Activated naive CD8-positive, alpha-beta T cell treated with anti-CD3 and anti-CD28 coated beads for 36 hours (primary cell): ENCODE measurements around the gene OLA1. TPM values are rescaled to one million over a fixed set of nuclear protein-coding genes. Genes with fewer than 3 reads are reported as not detected.

ENCODE experiments used
- DNase-seq: peaks from one replicate; pipeline ENCODE4 v3.0.0; 2021
- H3K27ac Mint-ChIP-seq: one replicate; pipeline ENCODE4 v1.8.0; 2022; ENCODE audit warnings: mild to moderate bottlenecking, moderate library complexity, mixed read lengths
- H3K27me3 Mint-ChIP-seq: one replicate; pipeline ENCODE4 v1.8.0; 2022; ENCODE audit warnings: mild to moderate bottlenecking, mixed read lengths
- H3K36me3 Mint-ChIP-seq: one replicate; pipeline ENCODE4 v1.8.0; 2021; ENCODE audit warnings: mild to moderate bottlenecking, mixed read lengths
- H3K4me1 Mint-ChIP-seq: one replicate; pipeline ENCODE4 v1.8.0; 2021; ENCODE audit warnings: mixed read lengths
- H3K4me3 Mint-ChIP-seq: one replicate; pipeline ENCODE4 v1.8.0; 2022; ENCODE audit warnings: mild to moderate bottlenecking, moderate library complexity, mixed read lengths
- H3K9me3 Mint-ChIP-seq: one replicate; pipeline ENCODE4 v1.8.0; 2022; ENCODE audit warnings: mixed read lengths
- total RNA-seq, 2 experiments: library from RNA; stranded (reverse); gene quantifications; one replicate each; pipeline ENCODE4 v1.2.3, GENCODE V29; 2021

OLA1 gene
- total RNA-seq, 2 experiments from 2014 or later: 161 to 166 TPM

- Mint-ChIP-seq H3K27me3 (no peaks in the 10 kb centered on the region), H3K4me3 (no peak overlapping the region), H3K9me3 (no peaks in the 10 kb centered on the region), H3K4me1 (peaks cover 30% of the 10 kb centered on the region), H3K36me3 (peaks cover 55% of the 10 kb centered on the region), H3K27ac (no peak overlapping the region)
- DNase-seq: no peak
Observed at GRCh38 chr2:174245065-174245464, 3.3 kb downstream of the OLA1 start.

- Mint-ChIP-seq H3K27ac (no peak overlapping the region), H3K9me3 (no peaks in the 10 kb centered on the region), H3K27me3 (no peaks in the 10 kb centered on the region), H3K36me3 (peaks cover 58% of the 10 kb centered on the region), H3K4me1 (peaks cover 31% of the 10 kb centered on the region), H3K4me3 (no peak overlapping the region)
- DNase-seq: no peak
Observed at GRCh38 chr2:174243812-174244211, 4.5 kb downstream of the OLA1 start.

GRCh38 chr2:174240097-174240496 lies 8.2 kb downstream of the OLA1 start:
- Mint-ChIP-seq H3K9me3 (no peaks in the 10 kb centered on the region), H3K27me3 (no peaks in the 10 kb centered on the region), H3K4me3 (no peak overlapping the region), H3K36me3 (peaks cover 50% of the 10 kb centered on the region), H3K4me1 (peaks cover 39% of the 10 kb centered on the region), H3K27ac (no peak overlapping the region)
- DNase-seq: no peak

- H3K9me3 Mint-ChIP-seq: no peaks in the 10 kb centered on the region
- H3K27ac Mint-ChIP-seq: no peak overlapping the region
- peaks cover 53% of the 10 kb centered on the region for H3K4me1 Mint-ChIP-seq
- H3K4me3 Mint-ChIP-seq: no peak overlapping the region
- H3K36me3 Mint-ChIP-seq: peaks cover 33% of the 10 kb centered on the region
- DNase-seq: no peak
- H3K27me3 Mint-ChIP-seq: no peaks in the 10 kb centered on the region
Observed at GRCh38 chr2:174236429-174236828, 11.9 kb downstream of the OLA1 start.

- Mint-ChIP-seq H3K36me3 (peaks cover 26% of the 10 kb centered on the region), H3K9me3 (no peaks in the 10 kb centered on the region), H3K4me1 (peaks cover 48% of the 10 kb centered on the region), H3K27ac (no peak overlapping the region), H3K27me3 (no peaks in the 10 kb centered on the region), H3K4me3 (no peak overlapping the region)
- no peak for DNase-seq
Observed at GRCh38 chr2:174235680-174236079, 12.7 kb downstream of the OLA1 start.

- H3K27ac Mint-ChIP-seq: no peak overlapping the region
- H3K27me3 Mint-ChIP-seq: no peaks in the 10 kb centered on the region
- peaks cover 30% of the 10 kb centered on the region for H3K36me3 Mint-ChIP-seq
- no peaks in the 10 kb centered on the region for H3K9me3 Mint-ChIP-seq
- no peak for DNase-seq
- H3K4me3 Mint-ChIP-seq: no peak overlapping the region
- peaks cover 43% of the 10 kb centered on the region for H3K4me1 Mint-ChIP-seq
Observed at GRCh38 chr2:174233771-174234275, 14.5 kb downstream of the OLA1 start.

- DNase-seq: no peak
- no peaks in the 10 kb centered on the region for H3K27me3 Mint-ChIP-seq
- H3K9me3 Mint-ChIP-seq: no peaks in the 10 kb centered on the region
- H3K4me1 Mint-ChIP-seq: peaks cover 17% of the 10 kb centered on the region
- H3K36me3 Mint-ChIP-seq: peaks cover 50% of the 10 kb centered on the region
- no peak overlapping the region for H3K4me3 Mint-ChIP-seq
- no peak overlapping the region for H3K27ac Mint-ChIP-seq
Observed at GRCh38 chr2:174227748-174228147, 20.6 kb downstream of the OLA1 start.

- H3K27me3 Mint-ChIP-seq: no peaks in the 10 kb centered on the region
- peaks cover 6% of the 10 kb centered on the region for H3K4me1 Mint-ChIP-seq
- DNase-seq: no peak
- H3K27ac Mint-ChIP-seq: no peak overlapping the region
- H3K36me3 Mint-ChIP-seq: peaks cover 45% of the 10 kb centered on the region
- H3K4me3 Mint-ChIP-seq: no peak overlapping the region
- H3K9me3 Mint-ChIP-seq: no peaks in the 10 kb centered on the region
Observed at GRCh38 chr2:174224665-174225288, 23.6 kb downstream of the OLA1 start.

- Mint-ChIP-seq H3K4me3 (no peak overlapping the region), H3K27me3 (no peaks in the 10 kb centered on the region), H3K27ac (no peak overlapping the region), H3K4me1 (no peaks in the 10 kb centered on the region), H3K9me3 (no peaks in the 10 kb centered on the region), H3K36me3 (peaks cover 39% of the 10 kb centered on the region)
- no peak for DNase-seq
Observed at GRCh38 chr2:174224125-174224524, 24.2 kb downstream of the OLA1 start.

- Mint-ChIP-seq H3K36me3 (peaks cover 32% of the 10 kb centered on the region), H3K9me3 (no peaks in the 10 kb centered on the region), H3K27me3 (no peaks in the 10 kb centered on the region), H3K27ac (no peak overlapping the region), H3K4me1 (no peaks in the 10 kb centered on the region), H3K4me3 (no peak overlapping the region)
- no peak for DNase-seq
Observed at GRCh38 chr2:174223388-174223787, 24.9 kb downstream of the OLA1 start.

GRCh38 chr2:174222154-174222553 lies 26.2 kb downstream of the OLA1 start:
- H3K4me3 Mint-ChIP-seq: no peak overlapping the region
- H3K9me3 Mint-ChIP-seq: no peaks in the 10 kb centered on the region
- no peak overlapping the region for H3K27ac Mint-ChIP-seq

GRCh38 chr2:174219321-174219720 lies 29.0 kb downstream of the OLA1 start:
- peaks cover 6% of the 10 kb centered on the region for H3K4me1 Mint-ChIP-seq
- H3K36me3 Mint-ChIP-seq: peaks cover 8% of the 10 kb centered on the region
- H3K4me3 Mint-ChIP-seq: no peak overlapping the region
- H3K27ac Mint-ChIP-seq: no peak overlapping the region
- no peak for DNase-seq
- no peaks in the 10 kb centered on the region for H3K27me3 Mint-ChIP-seq
- H3K9me3 Mint-ChIP-seq: no peaks in the 10 kb centered on the region

More at GRCh38 chr2:174222154-174222553, 26.2 kb downstream of the OLA1 start:
- Mint-ChIP-seq H3K27me3 (no peaks in the 10 kb centered on the region), H3K4me1 (peaks cover 5% of the 10 kb centered on the region), H3K36me3 (peaks cover 26% of the 10 kb centered on the region)
- DNase-seq: no peak

- peaks cover 6% of the 10 kb centered on the region for H3K4me1 Mint-ChIP-seq
- no peak overlapping the region for H3K4me3 Mint-ChIP-seq
- H3K27me3 Mint-ChIP-seq: no peaks in the 10 kb centered on the region
- H3K9me3 Mint-ChIP-seq: no peaks in the 10 kb centered on the region
- H3K27ac Mint-ChIP-seq: no peak overlapping the region
- DNase-seq: no peak
- H3K36me3 Mint-ChIP-seq: peaks cover 7% of the 10 kb centered on the region
Observed at GRCh38 chr2:174218773-174219172, 29.6 kb downstream of the OLA1 start.

GRCh38 chr2:174217869-174218268 lies 30.5 kb downstream of the OLA1 start:
- Mint-ChIP-seq H3K9me3 (no peaks in the 10 kb centered on the region), H3K27me3 (no peaks in the 10 kb centered on the region), H3K4me3 (no peak overlapping the region), H3K4me1 (peaks cover 6% of the 10 kb centered on the region), H3K27ac (no peak overlapping the region), H3K36me3 (peaks cover 5% of the 10 kb centered on the region)
- DNase-seq: no peak

- Mint-ChIP-seq H3K36me3 (peaks cover 8% of the 10 kb centered on the region), H3K4me1 (peaks cover 2% of the 10 kb centered on the region), H3K27me3 (no peaks in the 10 kb centered on the region), H3K9me3 (no peaks in the 10 kb centered on the region), H3K4me3 (no peak overlapping the region), H3K27ac (no peak overlapping the region)
- DNase-seq: no peak
Observed at GRCh38 chr2:174211954-174212353, 36.4 kb downstream of the OLA1 start.

- Mint-ChIP-seq H3K27me3 (no peaks in the 10 kb centered on the region), H3K27ac (no peak overlapping the region), H3K36me3 (peaks cover 8% of the 10 kb centered on the region), H3K4me1 (peaks cover 2% of the 10 kb centered on the region), H3K4me3 (no peak overlapping the region), H3K9me3 (no peaks in the 10 kb centered on the region)
- DNase-seq: no peak
Observed at GRCh38 chr2:174210862-174211261, 37.5 kb downstream of the OLA1 start.
